GM06990 (cell line): Measurements from ENCODE around the gene TMEM59.

ENCODE experiments used
- DNase-seq: peaks from one replicate; pipeline ENCODE4 v3.0.0-alpha.2; 2011; ENCODE audit not compliant: insufficient read length; ENCODE audit errors: extremely low read depth
- H3K27me3 ChIP-seq: replicated peaks from 2 replicates; pipeline ENCODE4 v1.6.0; 2011; ENCODE audit warnings: low read length; ENCODE audit not compliant: control insufficient read depth, insufficient read depth
- H3K36me3 ChIP-seq: 2 replicates; pipeline ENCODE4 v1.5.1; 2011; ENCODE audit warnings: low read length; ENCODE audit not compliant: control insufficient read depth, insufficient read depth
- H3K4me3 ChIP-seq: replicated peaks from 2 replicates; pipeline ENCODE4 v1.5.1; 2011; ENCODE audit warnings: low read depth, mild to moderate bottlenecking, control low read depth, low read length
- TF ChIP-seq, protein P1 (sequence below): IDR thresholded peaks from 2 replicates; pipeline ENCODE4 v1.5.1; 2011; ENCODE audit warnings: low read length, control low read depth, mild to moderate bottlenecking, inconsistent platforms; ENCODE audit not compliant: insufficient read depth, poor library complexity, severe bottlenecking

The TMEM59 gene, protein sequence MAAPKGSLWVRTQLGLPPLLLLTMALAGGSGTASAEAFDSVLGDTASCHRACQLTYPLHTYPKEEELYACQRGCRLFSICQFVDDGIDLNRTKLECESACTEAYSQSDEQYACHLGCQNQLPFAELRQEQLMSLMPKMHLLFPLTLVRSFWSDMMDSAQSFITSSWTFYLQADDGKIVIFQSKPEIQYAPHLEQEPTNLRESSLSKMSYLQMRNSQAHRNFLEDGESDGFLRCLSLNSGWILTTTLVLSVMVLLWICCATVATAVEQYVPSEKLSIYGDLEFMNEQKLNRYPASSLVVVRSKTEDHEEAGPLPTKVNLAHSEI

DNA sequence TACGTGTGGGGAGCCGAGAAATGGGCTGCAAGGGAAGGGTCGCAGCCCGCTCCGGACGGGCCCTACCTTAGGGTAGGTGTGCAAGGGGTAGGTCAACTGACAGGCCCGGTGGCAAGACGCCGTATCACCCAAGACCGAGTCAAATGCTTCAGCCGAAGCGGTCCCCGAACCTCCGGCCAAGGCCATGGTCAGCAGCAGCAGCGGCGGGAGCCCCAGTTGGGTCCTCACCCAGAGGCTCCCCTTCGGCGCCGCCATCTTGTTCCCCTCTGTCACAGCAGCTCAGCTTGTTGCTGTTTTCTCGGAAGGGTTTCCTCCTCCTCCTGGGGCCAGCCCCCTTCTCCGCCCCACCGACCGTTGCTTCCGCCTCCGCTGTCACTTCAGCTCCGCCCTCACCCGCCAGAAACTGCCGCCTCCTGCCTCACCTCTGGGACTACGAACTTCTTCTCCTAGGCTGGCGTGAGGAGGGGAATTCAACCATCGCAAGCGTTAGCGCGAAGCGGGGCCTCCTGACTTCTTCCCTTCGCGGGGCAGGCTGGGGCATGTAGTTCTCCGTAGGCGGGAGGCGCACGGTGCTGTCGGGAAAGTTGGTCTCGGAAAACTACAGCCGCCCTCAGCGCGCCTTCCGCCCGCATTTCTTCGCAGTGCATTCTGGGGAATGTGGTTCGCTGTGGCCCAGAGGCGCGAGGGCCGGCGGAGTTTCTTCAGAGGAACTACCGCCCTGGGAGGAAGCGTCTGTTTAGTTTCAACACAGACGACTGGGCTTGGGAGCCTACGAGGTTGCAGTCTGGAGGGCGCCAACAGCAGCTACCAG is at the start of gene TMEM59, which contains the start of gene TCEANC2:
TSS of gene TMEM59 (minus strand) at position 271 of the 811 bp plus-strand sequence. CDS start at position 255, 16 bp downstream.
TSS of gene TCEANC2 (plus strand) at position 675 of the 811 bp plus-strand sequence. CDS start 815 bp downstream, outside the sequence.
- no peaks in the 10 kb centered on the region; the same call in 1 of the 2 replicates for H3K36me3 ChIP-seq
- H3K4me3 ChIP-seq: peak within 1 kb of the TSS; percentile 83
- TF ChIP-seq, protein P1, sequence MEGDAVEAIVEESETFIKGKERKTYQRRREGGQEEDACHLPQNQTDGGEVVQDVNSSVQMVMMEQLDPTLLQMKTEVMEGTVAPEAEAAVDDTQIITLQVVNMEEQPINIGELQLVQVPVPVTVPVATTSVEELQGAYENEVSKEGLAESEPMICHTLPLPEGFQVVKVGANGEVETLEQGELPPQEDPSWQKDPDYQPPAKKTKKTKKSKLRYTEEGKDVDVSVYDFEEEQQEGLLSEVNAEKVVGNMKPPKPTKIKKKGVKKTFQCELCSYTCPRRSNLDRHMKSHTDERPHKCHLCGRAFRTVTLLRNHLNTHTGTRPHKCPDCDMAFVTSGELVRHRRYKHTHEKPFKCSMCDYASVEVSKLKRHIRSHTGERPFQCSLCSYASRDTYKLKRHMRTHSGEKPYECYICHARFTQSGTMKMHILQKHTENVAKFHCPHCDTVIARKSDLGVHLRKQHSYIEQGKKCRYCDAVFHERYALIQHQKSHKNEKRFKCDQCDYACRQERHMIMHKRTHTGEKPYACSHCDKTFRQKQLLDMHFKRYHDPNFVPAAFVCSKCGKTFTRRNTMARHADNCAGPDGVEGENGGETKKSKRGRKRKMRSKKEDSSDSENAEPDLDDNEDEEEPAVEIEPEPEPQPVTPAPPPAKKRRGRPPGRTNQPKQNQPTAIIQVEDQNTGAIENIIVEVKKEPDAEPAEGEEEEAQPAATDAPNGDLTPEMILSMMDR: no peak
- H3K27me3 ChIP-seq: no peaks in the 10 kb centered on the region
- DNase-seq: peak; percentile 98

DNA sequence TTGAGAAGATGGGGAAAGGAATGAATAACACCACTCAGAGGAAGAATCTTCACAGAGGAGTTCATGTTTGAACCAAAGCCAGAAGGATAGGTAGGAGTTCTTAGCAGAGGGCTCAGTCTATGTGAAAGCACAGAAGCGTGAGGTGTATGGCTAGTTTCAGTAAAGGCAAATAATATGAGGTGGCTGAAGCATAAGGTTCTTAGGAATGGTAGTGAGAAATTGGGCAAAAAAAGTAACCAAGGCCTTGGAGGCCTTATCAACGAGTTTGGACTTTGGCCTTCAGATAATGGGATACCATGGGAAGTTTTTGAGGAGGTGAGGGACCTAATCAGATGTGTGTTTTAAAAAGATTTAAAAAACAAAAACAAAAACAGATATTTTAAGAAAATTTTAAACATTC is 47.5 kb upstream of the TMEM59 start:
- no peak for DNase-seq
- no peak overlapping the region for H3K4me3 ChIP-seq
- H3K27me3 ChIP-seq: no peaks in the 10 kb centered on the region
- TF ChIP-seq, protein P1: no peak
- peaks cover 4% of the 10 kb centered on the region for H3K36me3 ChIP-seq

DNA sequence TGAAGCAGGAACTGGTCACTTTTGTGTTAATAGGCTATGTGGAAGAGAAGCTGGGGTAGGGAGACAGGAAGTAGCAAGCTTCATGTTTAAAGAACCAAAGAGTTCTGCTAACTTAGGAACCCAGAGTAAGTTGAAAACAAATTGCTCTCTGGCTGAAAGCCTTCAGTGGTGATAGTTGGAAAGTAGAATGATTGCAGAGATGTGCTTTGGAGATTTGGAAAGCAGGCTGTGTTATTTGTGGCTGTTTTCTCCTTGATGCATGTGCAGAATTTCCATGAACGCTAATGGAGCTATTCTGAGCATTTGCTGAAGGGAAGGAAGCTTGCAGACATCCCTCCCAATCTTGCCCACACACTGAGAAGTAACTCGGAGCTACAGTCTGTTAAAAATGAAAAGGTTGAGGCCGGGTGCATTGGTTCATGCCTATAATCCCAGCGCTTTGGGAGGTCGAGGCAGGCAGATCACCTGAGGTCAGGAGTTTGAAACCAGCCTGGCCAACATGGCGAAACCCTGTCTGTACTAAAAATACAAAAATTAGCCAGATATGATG is 46.1 kb upstream of the TMEM59 start:
- no peaks in the 10 kb centered on the region for H3K27me3 ChIP-seq
- peaks cover 4% of the 10 kb centered on the region for H3K36me3 ChIP-seq
- TF ChIP-seq, protein P1: no peak

DNA sequence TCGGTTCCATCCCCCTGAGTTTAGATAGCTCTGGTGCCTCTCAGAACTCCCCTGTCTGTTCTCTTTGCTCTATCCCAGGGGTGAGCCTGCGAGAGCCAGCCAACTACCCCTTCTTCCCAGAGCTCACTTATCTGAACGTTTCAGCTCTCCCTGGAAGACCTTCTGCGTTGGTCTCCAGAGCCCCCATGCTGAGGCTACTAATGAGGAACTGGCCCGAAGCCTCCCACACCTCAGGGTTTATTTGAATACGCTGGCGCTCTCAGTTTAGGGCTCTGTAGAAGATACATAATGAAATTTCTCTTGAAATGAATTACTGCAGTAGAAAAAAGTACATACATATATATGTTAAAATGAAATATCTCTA is 43.9 kb upstream of the TMEM59 start:
- H3K36me3 ChIP-seq: peaks cover 4% of the 10 kb centered on the region
- no peak for DNase-seq
- no peaks in the 10 kb centered on the region for H3K27me3 ChIP-seq
- TF ChIP-seq, protein P1: no peak
- no peak overlapping the region for H3K4me3 ChIP-seq

More for the DNA sequence above, 46.1 kb upstream of the TMEM59 start:
- no peak for DNase-seq
- no peak overlapping the region for H3K4me3 ChIP-seq

DNA sequence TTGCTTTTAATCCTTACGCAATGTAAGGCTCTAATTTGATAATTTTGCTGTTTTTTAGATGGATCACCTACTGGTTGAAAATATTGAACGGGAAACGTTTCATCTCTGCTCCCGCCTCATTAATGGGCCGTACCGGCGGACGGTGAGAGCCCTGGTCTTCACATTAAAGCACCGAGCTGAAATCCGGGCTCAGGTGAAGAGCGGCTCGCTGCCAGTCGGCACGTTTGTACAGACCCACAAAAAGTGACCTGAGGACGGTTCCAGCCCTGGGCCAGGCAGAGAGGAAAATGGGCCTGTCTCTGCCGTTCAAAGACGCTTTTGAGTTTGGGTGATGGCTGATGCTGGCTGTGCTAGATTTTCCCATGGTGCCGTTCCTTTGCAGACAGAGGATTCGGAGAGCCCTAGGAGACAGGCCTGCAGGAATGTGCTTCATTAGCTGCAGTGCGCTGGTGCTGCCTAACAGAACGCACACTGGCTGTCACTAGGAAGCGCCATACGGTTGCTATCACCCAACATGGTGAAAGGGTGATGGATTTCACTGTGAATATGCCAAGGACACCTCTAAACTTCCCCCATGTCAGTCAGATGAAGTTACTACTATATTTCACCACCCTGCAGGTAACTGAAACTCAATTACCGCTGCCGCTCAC is 43.3 kb upstream of the TMEM59 start:
- Histone ChIP-seq H3K4me3 (no peak overlapping the region), H3K36me3 (peaks cover 4% of the 10 kb centered on the region), H3K27me3 (no peaks in the 10 kb centered on the region)
- no peak for DNase-seq
- TF ChIP-seq, protein P1: no peak
